ENCODE data around the gene PRADC1.
A peak's percentile ranks its signal among the peaks of the same experiment; 100 is the strongest.

PRADC1 gene

GRCh38 chr2:73233154-73233931 lies at the start of gene PRADC1:
Gene PRADC1, minus strand, starts transcription at chr2:73233239. Its CDS starts 79 bp downstream, at chr2:73233160.
- peak; percentile 100 for DNase-seq (ENCODE audit: low read depth)
- H3K4me3 ChIP-seq (ENCODE audit: low read depth, low read length): peak within 1 kb of the TSS; percentile 96
- in situ Hi-C loops (cut with HindIII; ENCODE audit: low sequenced_read_pairs): no loop called here
- no peak for TF ChIP-seq CTCF (IDR thresholded peaks at IDR 0.05; ENCODE audit: low read depth, low read length, missing control alignments)

GRCh38 chr2:73281244-73281643 lies 48.2 kb upstream of the PRADC1 start:
- no peak for DNase-seq (ENCODE audit: low read depth)
- in situ Hi-C loops (cut with HindIII; ENCODE audit: low sequenced_read_pairs): no loop called here
- H3K4me3 ChIP-seq (ENCODE audit: low read depth, low read length): no peak overlapping the region
- TF ChIP-seq CTCF (IDR thresholded peaks at IDR 0.05; ENCODE audit: low read depth, low read length, missing control alignments): no peak

GRCh38 chr2:73279852-73280251 lies 46.8 kb upstream of the PRADC1 start:
- H3K4me3 ChIP-seq (ENCODE audit: low read depth, low read length): no peak overlapping the region
- no peak for DNase-seq (ENCODE audit: low read depth)
- in situ Hi-C loops (cut with HindIII; ENCODE audit: low sequenced_read_pairs): no loop called here
- no peak for TF ChIP-seq CTCF (IDR thresholded peaks at IDR 0.05; ENCODE audit: low read depth, low read length, missing control alignments)

- TF ChIP-seq CTCF (IDR thresholded peaks at IDR 0.05; ENCODE audit: low read depth, low read length, missing control alignments): no peak
- H3K4me3 ChIP-seq (ENCODE audit: low read depth, low read length): no peak overlapping the region
- in situ Hi-C loops (cut with HindIII; ENCODE audit: low sequenced_read_pairs): no loop called here
- no peak for DNase-seq (ENCODE audit: low read depth)
These were observed 39.2 kb upstream of the PRADC1 start for GRCh38 chr2:73272270-73272669.

- no peak for DNase-seq (ENCODE audit: low read depth)
- no peak overlapping the region for H3K4me3 ChIP-seq (ENCODE audit: low read depth, low read length)
- in situ Hi-C loops (cut with HindIII; ENCODE audit: low sequenced_read_pairs): no loop called here
- no peak for TF ChIP-seq CTCF (IDR thresholded peaks at IDR 0.05; ENCODE audit: low read depth, low read length, missing control alignments)
These were observed 36.8 kb upstream of the PRADC1 start for GRCh38 chr2:73269686-73270465.

- TF ChIP-seq CTCF (IDR thresholded peaks at IDR 0.05; ENCODE audit: low read depth, low read length, missing control alignments): no peak
- in situ Hi-C loops (cut with HindIII; ENCODE audit: low sequenced_read_pairs): no loop called here
- peak overlapping the region; percentile 14 for H3K4me3 ChIP-seq (ENCODE audit: low read depth, low read length)
- no peak for DNase-seq (ENCODE audit: low read depth)
These were observed 36.0 kb upstream of the PRADC1 start for GRCh38 chr2:73268830-73269685.

Measured in astrocyte of the cerebellum (primary cell).